ENCODE measurements around the gene UNC45A. TPM values are rescaled to one million over a fixed set of nuclear protein-coding genes. Genes with fewer than 3 reads are reported as not detected.

The UNC45A gene
- total and polyA plus RNA-seq, 2 of the 13 experiments (the other 11 are each of a cell fraction or from before 2014, with no cell fraction given), result 33.8 to 39.7 TPM

- Histone ChIP-seq H3K36me3 (replicated peaks in 1 of 2; ENCODE audit: control insufficient read depth in 1 of 2, insufficient read depth in 2 of 2, low read length in 2 of 2) (no peaks in the 10 kb centered on the region), H3K4me1 (ENCODE audit: insufficient read depth, low read length) (peaks cover 62% of the 10 kb centered on the region), H2AFZ (ENCODE audit: low read length) (no peak overlapping the region), H3K9me3 (ENCODE audit: low read length) (no peaks in the 10 kb centered on the region), H3K27me3 (ENCODE audit: control insufficient read depth in 1 of 2, insufficient read depth in 2 of 2, low read length in 2 of 2) (no peaks in the 10 kb centered on the region; a peak in 2 of 5 replicates), H3K27ac (ENCODE audit: extremely low read length, insufficient read depth, low read length) (no peak overlapping the region), H3K79me2 (ENCODE audit: insufficient read depth, low read length) (peaks cover 6% of the 10 kb centered on the region), H3K4me3 (replicated peaks in 1 of 3; ENCODE audit: insufficient read depth in 1 of 3, low read depth in 2 of 3, low read length in 3 of 3) (no peak overlapping the region), H4K20me1 (ENCODE audit: insufficient read depth, low read length) (no peaks in the 10 kb centered on the region), H3K4me2 (ENCODE audit: low read depth, low read length) (0 out of 2 replicates have a peak overlapping the region, but pooled peaks have one; percentile 88), H3K9ac (ENCODE audit: insufficient read depth, low read depth, low read length) (no peak overlapping the region)
- intact Hi-C loops (cut with micrococcal nuclease; ENCODE audit: unreplicated experiment) (loop anchor here (5.0 to 10.0 kb wide), 4 partner anchors 46 to 119 kb away; partner anchors contain the start of gene PRC1), in situ Hi-C loops (cut with HindIII; ENCODE audit: extremely low pct_ligation_motif_present, low pct_unique_long_range_greater_than_20kb) (loop anchor here (25.0 kb wide), 1 partner anchor 329 kb away; no protein-coding TSS in a partner anchor)
- ChIA-PET POLR2A (interaction anchor here (1.0 to 4.5 kb wide), 6 partner anchors 11 to 74 kb away, joined by 3 to 45 read pairs (median 16); partner anchors contain the start of genes MAN2A2 and RCCD1), CTCF (ENCODE audit: low intra/inter-chr PET ratio, low total read pairs) (no interaction called here)
- DNase-seq (ENCODE audit: low spot score) (no peak), FAIRE-seq (no peak), ATAC-seq (no peak)
- no CpG with 5 or more reads among the region's 1 CpG for WGBS (ENCODE audit: low lambda C conversion rate)
- no TSS peak for BruUV-seq (replicated peaks)
- TF ChIP-seq ZEB1 (IDR thresholded peaks at IDR 0.05; ENCODE audit: insufficient replicate concordance, low read depth) (no peak), ZNF280B (CRISPR knock-in tag; IDR thresholded peaks at IDR 0.05; ENCODE audit: borderline replicate concordance) (no peak), ELK4 (CRISPR knock-in tag; IDR thresholded peaks at IDR 0.05; ENCODE audit: borderline replicate concordance) (no peak), ZMAT3 (CRISPR knock-in tag; conservative IDR thresholded peaks at IDR 0.05) (no peak), HIC2 (CRISPR knock-in tag; IDR thresholded peaks at IDR 0.05; ENCODE audit: low read depth) (no peak), TFE3 (CRISPR knock-in tag; IDR thresholded peaks at IDR 0.05) (no peak), DR1 (CRISPR knock-in tag; IDR thresholded peaks at IDR 0.05) (no peak), TCF7L2 (IDR thresholded peaks at IDR 0.05; ENCODE audit: low read depth, low read length) (no peak), ZFP37 (CRISPR knock-in tag; IDR thresholded peaks at IDR 0.05; ENCODE audit: borderline replicate concordance) (no peak), HMG20A (CRISPR knock-in tag; IDR thresholded peaks at IDR 0.05; ENCODE audit: borderline replicate concordance) (no peak), RFXAP (CRISPR knock-in tag; IDR thresholded peaks at IDR 0.05; ENCODE audit: borderline replicate concordance) (no peak), ZNF883 (CRISPR knock-in tag; IDR thresholded peaks at IDR 0.05; ENCODE audit: not compliant biosample characterization) (no peak), ZNF513 (CRISPR knock-in tag; conservative IDR thresholded peaks at IDR 0.05) (no peak), PAF1 (CRISPR knock-in tag; IDR thresholded peaks at IDR 0.05) (no peak), ZNF564 (CRISPR knock-in tag; IDR thresholded peaks at IDR 0.05) (no peak), ISL2 (CRISPR knock-in tag; IDR thresholded peaks at IDR 0.05) (no peak), ATF3 (CRISPR knock-in tag; IDR thresholded peaks at IDR 0.05) (no peak)
Observed at GRCh38 chr15:90933301-90933700, 1.8 kb upstream of the UNC45A start.

All from HepG2 (cell line).